HepG2 (cell line): ENCODE data around the gene HEATR1. TPM values are rescaled to one million over a fixed set of nuclear protein-coding genes. Genes with fewer than 3 reads are reported as not detected.

ENCODE experiments used
- AFF4 ChIP-seq: sonication (generic); formaldehyde crosslinking; IDR thresholded peaks from 2 replicates; pipeline ENCODE4 v1.4.0; 2020; ENCODE audit warnings: missing genetic modification reagents
- FOXP4 ChIP-seq: sonication (generic); formaldehyde crosslinking; IDR thresholded peaks from 2 replicates; pipeline ENCODE4 v1.4.0; 2020; ENCODE audit warnings: missing genetic modification reagents
- HES4 ChIP-seq: sonication (generic); formaldehyde crosslinking; IDR thresholded peaks from 2 replicates; pipeline ENCODE4 v1.9.0; 2021; ENCODE audit warnings: mild to moderate bottlenecking, missing genetic modification reagents, borderline replicate concordance
- HOXA5 ChIP-seq: sonication (generic); formaldehyde crosslinking; IDR thresholded peaks from 2 replicates; pipeline ENCODE4 v1.4.0; 2020; ENCODE audit warnings: missing genetic modification reagents
- MIER3 ChIP-seq: IDR thresholded peaks from 2 replicates; pipeline ENCODE4 v1.6.1; 2016; ENCODE audit warnings: missing compliant biosample characterization, borderline replicate concordance
- SALL2 ChIP-seq: sonication (generic); formaldehyde crosslinking; IDR thresholded peaks from 2 replicates; pipeline ENCODE4 v1.8.1; 2023; ENCODE audit warnings: mild to moderate bottlenecking, missing genetic modification reagents, inconsistent platforms
- SOX6 ChIP-seq, 2 experiments: fragments of 450-650 bp in 1 of 2; sonication (generic) in 1 of 2; formaldehyde crosslinking in 1 of 2; IDR thresholded peaks; 2 replicates each; pipeline versions ENCODE4 v1.4.0 to v1.6.1; 2017 to 2020; ENCODE audit warnings: antibody characterized with exemption in 1 of 2, mild to moderate bottlenecking in 1 of 2, missing genetic modification reagents in 1 of 2
- TFDP1 ChIP-seq: IDR thresholded peaks from 2 replicates; pipeline ENCODE4 v1.6.1; 2016; ENCODE audit warnings: missing compliant biosample characterization, missing genetic modification reagents, borderline replicate concordance
- TIGD3 ChIP-seq: sonication (generic); formaldehyde crosslinking; IDR thresholded peaks from 2 replicates; pipeline ENCODE4 v1.5.1; 2020; ENCODE audit warnings: mild to moderate bottlenecking, missing genetic modification reagents, borderline replicate concordance
- UBTF ChIP-seq: sonication (generic); formaldehyde crosslinking; IDR thresholded peaks from 2 replicates; pipeline ENCODE4 v1.4.0; 2020; ENCODE audit warnings: mild to moderate bottlenecking, missing genetic modification reagents
- ZNF503 ChIP-seq: sonication (generic); formaldehyde crosslinking; IDR thresholded peaks from 2 replicates; pipeline ENCODE4 v1.4.0; 2020; ENCODE audit warnings: missing genetic modification reagents
- ZNF597 ChIP-seq: sonication (generic); formaldehyde crosslinking; IDR thresholded peaks from 2 replicates; pipeline ENCODE4 v1.5.0; 2020; ENCODE audit warnings: missing genetic modification reagents
- ZNF7 ChIP-seq: IDR thresholded peaks from 2 replicates; pipeline ENCODE4 v1.6.1; 2016; ENCODE audit warnings: missing biosample characterization, missing genetic modification reagents
- polyA plus RNA-seq, 8 experiments: library from polyadenylated mRNA; depleted of rRNA in 3 of 8; stranded (reverse) in 7 of 8; unstranded in 1 of 8; fragments of >200 nt; fragmentation: Illumina TruSeq in 4 of 8; extraction: Trizol in 4 of 8; gene quantifications; 2 replicates each; pipeline versions ENCODE4 v1.2.1 to v1.2.3, GENCODE V29; 2011 to 2016; ENCODE audit warnings: low read depth in 4 of 8, missing spikeins in 1 of 8, mixed read lengths in 1 of 8; ENCODE audit not compliant: insufficient read depth in 1 of 8
- total RNA-seq, 5 experiments: library from RNA; depleted of rRNA; stranded (reverse); fragments of >200 nt; fragmentation: Illumina TruSeq; extraction: Trizol; gene quantifications; 2 replicates each; pipeline ENCODE4 v1.2.3, GENCODE V29; 2016; ENCODE audit warnings: low read depth in 1 of 5

HEATR1 gene
- total and polyA plus RNA-seq, 2 of the 13 experiments (the other 11 are each of a cell fraction or from before 2014, with no cell fraction given) = 10.2 to 45.8 TPM

GRCh38 chr1:236524142-236524894 lies 80.0 kb downstream of the HEATR1 start (continued):
- TF ChIP-seq ZNF597 (CRISPR knock-in tag) (no peak), AFF4 (no peak; the same call in 1 of the 2 replicates), HES4 (no peak), TIGD3 (CRISPR knock-in tag) (no peak), MIER3 (CRISPR knock-in tag) (no peak), UBTF (CRISPR knock-in tag) (0 out of 2 replicates have a peak, but pooled peaks have one; percentile 25), ZNF7 (CRISPR knock-in tag) (no peak), FOXP4 (CRISPR knock-in tag) (peak; percentile 44), TFDP1 (CRISPR knock-in tag) (peak; percentile 41; the same call in 1 of the 2 replicates), HOXA5 (no peak), SALL2 (no peak), ZNF503 (CRISPR knock-in tag) (no peak), SOX6 (IDR thresholded peaks at IDR 0.05) (no peak), SOX6 (CRISPR knock-in tag; IDR thresholded peaks at IDR 0.05) (peak; percentile 13; the same call in 1 of the 2 replicates)
